ENCODE data around the gene B4GALNT4. TPM values are rescaled to one million over a fixed set of nuclear protein-coding genes. Genes with fewer than 3 reads are reported as not detected.

The B4GALNT4 gene
- total RNA-seq, 1 experiment from 2014 or later, result 1.9 TPM

DNA sequence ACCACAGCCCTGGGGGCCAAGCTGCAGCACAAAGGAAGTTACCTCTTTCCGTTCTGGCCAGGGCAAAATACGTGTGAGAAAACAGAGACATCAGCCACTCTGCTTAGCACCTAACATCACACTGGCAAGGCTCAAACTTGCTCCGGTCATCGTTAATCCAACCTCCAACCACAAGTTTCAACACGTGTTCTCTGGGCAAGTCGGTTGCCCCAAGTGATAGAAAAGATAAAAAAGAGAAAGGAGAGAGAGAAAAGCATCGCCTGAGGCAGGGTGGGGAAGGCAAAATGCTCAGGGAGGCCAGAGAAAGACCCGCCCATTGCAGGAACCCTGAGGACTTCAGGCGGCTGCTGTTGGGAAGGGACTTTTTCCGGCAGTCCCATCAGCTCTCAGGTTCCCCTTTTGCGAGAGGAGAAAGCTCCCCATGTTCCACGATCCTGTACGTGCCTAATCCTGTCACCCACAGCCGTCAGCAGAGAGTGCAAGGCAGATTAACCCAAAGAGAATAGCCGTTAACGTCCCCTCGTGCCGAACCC, 18.5 kb upstream of the B4GALNT4 start:
- TF ChIP-seq, protein P1, sequence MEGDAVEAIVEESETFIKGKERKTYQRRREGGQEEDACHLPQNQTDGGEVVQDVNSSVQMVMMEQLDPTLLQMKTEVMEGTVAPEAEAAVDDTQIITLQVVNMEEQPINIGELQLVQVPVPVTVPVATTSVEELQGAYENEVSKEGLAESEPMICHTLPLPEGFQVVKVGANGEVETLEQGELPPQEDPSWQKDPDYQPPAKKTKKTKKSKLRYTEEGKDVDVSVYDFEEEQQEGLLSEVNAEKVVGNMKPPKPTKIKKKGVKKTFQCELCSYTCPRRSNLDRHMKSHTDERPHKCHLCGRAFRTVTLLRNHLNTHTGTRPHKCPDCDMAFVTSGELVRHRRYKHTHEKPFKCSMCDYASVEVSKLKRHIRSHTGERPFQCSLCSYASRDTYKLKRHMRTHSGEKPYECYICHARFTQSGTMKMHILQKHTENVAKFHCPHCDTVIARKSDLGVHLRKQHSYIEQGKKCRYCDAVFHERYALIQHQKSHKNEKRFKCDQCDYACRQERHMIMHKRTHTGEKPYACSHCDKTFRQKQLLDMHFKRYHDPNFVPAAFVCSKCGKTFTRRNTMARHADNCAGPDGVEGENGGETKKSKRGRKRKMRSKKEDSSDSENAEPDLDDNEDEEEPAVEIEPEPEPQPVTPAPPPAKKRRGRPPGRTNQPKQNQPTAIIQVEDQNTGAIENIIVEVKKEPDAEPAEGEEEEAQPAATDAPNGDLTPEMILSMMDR (IDR thresholded peaks at IDR 0.05; ENCODE audit: unreplicated experiment), result no peak
- Mint-ChIP-seq H3K27me3 (ENCODE audit: unreplicated experiment) (peaks cover 27% of the 10 kb centered on the region), H3K4me3 (ENCODE audit: low read depth, unreplicated experiment) (no peak overlapping the region), H3K4me1 (ENCODE audit: low read depth, unreplicated experiment) (peaks cover 30% of the 10 kb centered on the region), H3K9me3 (ENCODE audit: low read depth, unreplicated experiment) (no peaks in the 10 kb centered on the region), H3K36me3 (ENCODE audit: insufficient read depth, unreplicated experiment) (peaks cover 6% of the 10 kb centered on the region), H3K27ac (ENCODE audit: unreplicated experiment) (no peak overlapping the region)
- no peak for DNase-seq
- CTCF ChIA-PET, result no interaction called here
- intact Hi-C loops (cut with micrococcal nuclease; ENCODE audit: unreplicated experiment), result loop anchor here (10.0 kb wide), 1 partner anchor 46 kb away; the partner anchor contains the start of gene IFITM2
- no TSS peak for BruUV-seq (replicated peaks)

DNA sequence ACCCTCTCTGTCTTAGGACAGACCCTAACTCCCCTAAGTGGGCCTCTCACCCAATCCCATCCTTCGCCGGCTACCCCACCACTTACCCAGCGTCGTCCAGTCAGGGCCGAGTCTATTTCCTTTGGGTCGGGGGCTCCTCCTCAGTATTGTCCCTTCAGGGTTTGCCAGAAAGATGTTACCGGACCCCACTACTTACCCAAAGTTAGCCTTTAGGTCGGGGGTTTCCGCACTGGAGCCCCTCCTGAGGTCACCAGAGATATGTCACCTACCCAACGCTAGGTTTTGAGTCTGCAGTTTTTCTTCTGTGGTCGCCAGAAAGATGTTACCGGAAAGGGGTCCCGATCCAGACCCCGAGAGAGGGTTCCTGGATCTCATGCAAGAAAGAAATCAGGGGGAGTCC, 17.9 kb upstream of the B4GALNT4 start:
- Mint-ChIP-seq H3K9me3 (ENCODE audit: low read depth, unreplicated experiment) (no peaks in the 10 kb centered on the region), H3K36me3 (ENCODE audit: insufficient read depth, unreplicated experiment) (peaks cover 6% of the 10 kb centered on the region), H3K4me1 (ENCODE audit: low read depth, unreplicated experiment) (peaks cover 30% of the 10 kb centered on the region), H3K27me3 (ENCODE audit: unreplicated experiment) (peaks cover 20% of the 10 kb centered on the region), H3K27ac (ENCODE audit: unreplicated experiment) (no peak overlapping the region), H3K4me3 (ENCODE audit: low read depth, unreplicated experiment) (no peak overlapping the region)
- CTCF ChIA-PET, result no interaction called here
- BruUV-seq (replicated peaks), result no TSS peak
- intact Hi-C loops (cut with micrococcal nuclease; ENCODE audit: unreplicated experiment), result loop anchor here (10.0 kb wide), 1 partner anchor 47 kb away; the partner anchor contains the start of gene IFITM2
- no peak for DNase-seq
- TF ChIP-seq, protein P1 (IDR thresholded peaks at IDR 0.05; ENCODE audit: unreplicated experiment), result no peak

DNA sequence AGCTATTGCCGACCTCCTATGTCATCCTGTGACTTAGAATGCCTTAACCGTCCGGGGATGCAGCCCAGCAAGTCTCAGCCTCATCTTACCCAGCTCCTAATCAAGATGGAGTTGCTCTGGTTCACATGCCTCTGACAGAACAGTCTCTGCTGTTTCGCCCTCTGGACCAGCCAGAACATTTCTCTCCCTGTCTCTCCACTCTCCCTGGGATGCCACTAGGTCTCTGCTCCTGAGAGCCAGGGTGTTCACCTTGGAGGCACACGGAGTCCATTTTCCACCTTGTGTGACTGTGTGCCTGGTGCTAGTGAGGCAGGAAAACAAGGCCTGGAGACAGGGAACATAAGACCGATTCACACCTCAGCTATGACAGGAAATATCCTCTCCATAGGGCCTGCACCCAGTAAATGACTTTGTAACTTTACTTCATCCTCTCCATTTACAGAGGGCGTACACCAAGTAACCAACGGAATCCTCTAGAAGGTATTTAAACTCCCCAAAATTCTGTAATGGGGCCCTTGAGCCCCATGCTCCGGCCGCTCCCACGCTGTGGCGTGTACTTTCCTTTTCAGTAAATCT, 16.8 kb upstream of the B4GALNT4 start:
- peaks cover 30% of the 10 kb centered on the region for H3K4me1 Mint-ChIP-seq (ENCODE audit: low read depth, unreplicated experiment)
- no TSS peak for BruUV-seq (replicated peaks)
- H3K9me3 Mint-ChIP-seq (ENCODE audit: low read depth, unreplicated experiment), result no peaks in the 10 kb centered on the region
- no peak overlapping the region for H3K27ac Mint-ChIP-seq (ENCODE audit: unreplicated experiment)
- peaks cover 20% of the 10 kb centered on the region for H3K27me3 Mint-ChIP-seq (ENCODE audit: unreplicated experiment)
- peaks cover 6% of the 10 kb centered on the region for H3K36me3 Mint-ChIP-seq (ENCODE audit: insufficient read depth, unreplicated experiment)
- TF ChIP-seq, protein P1 (IDR thresholded peaks at IDR 0.05; ENCODE audit: unreplicated experiment), result no peak
- H3K4me3 Mint-ChIP-seq (ENCODE audit: low read depth, unreplicated experiment), result no peak overlapping the region
- CTCF ChIA-PET, result no interaction called here
- intact Hi-C loops (cut with micrococcal nuclease; ENCODE audit: unreplicated experiment), result loop anchor here (10.0 kb wide), 1 partner anchor 48 kb away; the partner anchor contains the start of gene IFITM2
- no peak for DNase-seq

DNA sequence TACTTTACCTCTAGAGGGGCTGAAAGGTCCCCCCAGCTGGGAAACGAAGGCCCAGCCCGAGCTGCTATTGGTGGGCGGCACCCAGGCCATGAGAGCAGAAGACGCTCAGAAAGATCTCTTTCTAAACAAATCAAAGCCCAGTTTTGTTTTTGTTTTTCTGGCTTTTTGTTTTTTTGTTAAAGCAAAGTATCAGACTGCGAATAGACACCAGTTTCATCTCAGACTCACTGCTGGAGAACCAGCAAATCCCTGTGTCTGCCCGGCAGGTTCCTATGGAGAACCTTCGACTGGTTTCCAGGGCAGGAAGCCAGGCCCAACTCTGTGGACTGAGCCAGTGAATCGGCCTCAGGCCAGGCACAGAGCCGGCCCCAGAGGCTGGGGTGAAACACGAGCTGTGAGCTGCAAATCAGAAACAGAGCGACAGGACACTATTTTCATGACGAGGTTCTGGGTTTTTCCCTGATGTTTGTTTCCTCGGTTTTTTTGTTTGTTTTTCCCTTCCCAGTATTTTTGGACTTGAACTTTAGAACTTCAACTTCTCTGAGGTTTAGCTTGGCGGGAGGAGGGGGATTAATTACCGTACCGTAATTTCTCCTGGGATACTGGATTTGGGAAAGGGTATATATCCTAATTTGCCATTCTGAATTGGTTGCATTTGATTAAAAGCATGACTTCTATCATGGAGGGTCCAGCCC, 16.0 kb upstream of the B4GALNT4 start:
- TF ChIP-seq, protein P1 (IDR thresholded peaks at IDR 0.05; ENCODE audit: unreplicated experiment), result no peak
- Mint-ChIP-seq H3K4me1 (ENCODE audit: low read depth, unreplicated experiment) (peaks cover 30% of the 10 kb centered on the region), H3K27ac (ENCODE audit: unreplicated experiment) (peak overlapping the region; percentile 4), H3K4me3 (ENCODE audit: low read depth, unreplicated experiment) (no peak overlapping the region), H3K36me3 (ENCODE audit: insufficient read depth, unreplicated experiment) (peaks cover 6% of the 10 kb centered on the region), H3K9me3 (ENCODE audit: low read depth, unreplicated experiment) (no peaks in the 10 kb centered on the region), H3K27me3 (ENCODE audit: unreplicated experiment) (peaks cover 20% of the 10 kb centered on the region)
- intact Hi-C loops (cut with micrococcal nuclease; ENCODE audit: unreplicated experiment), result loop anchor here (10.0 kb wide), 1 partner anchor 49 kb away; the partner anchor contains the start of gene IFITM2
- BruUV-seq (replicated peaks), result no TSS peak
- peak; percentile 25 for DNase-seq
- CTCF ChIA-PET, result no interaction called here
